HepG2 (cell line): ENCODE data around the gene PAPSS1. TPM values are rescaled to one million over a fixed set of nuclear protein-coding genes. Genes with fewer than 3 reads are reported as not detected.

Experiments
- CHCHD3 ChIP-seq: sonication (generic); formaldehyde crosslinking; IDR thresholded peaks from 2 replicates; pipeline ENCODE4 v1.8.0; 2022; ENCODE audit warnings: mild to moderate bottlenecking, missing genetic modification reagents, moderate library complexity
- CREBL2 ChIP-seq: sonication (generic); formaldehyde crosslinking; IDR thresholded peaks from 2 replicates; pipeline ENCODE4 v1.8.1; 2023; ENCODE audit warnings: missing genetic modification reagents, mild to moderate bottlenecking, borderline replicate concordance
- ETV5 ChIP-seq: IDR thresholded peaks from 2 replicates; pipeline ENCODE4 v1.6.1; 2018; ENCODE audit warnings: missing biosample characterization, missing genetic modification reagents, inconsistent platforms, borderline replicate concordance
- KLF6 ChIP-seq: IDR thresholded peaks from 2 replicates; pipeline ENCODE4 v1.8.0; 2016; ENCODE audit warnings: missing biosample characterization, missing genetic modification reagents
- NCOA1 ChIP-seq: sonication (generic); formaldehyde crosslinking; IDR thresholded peaks from 2 replicates; pipeline ENCODE4 v1.9.0; 2021; ENCODE audit warnings: missing genetic modification reagents
- PHF5A ChIP-seq: IDR thresholded peaks from one replicate; pipeline ENCODE4 v1.6.1; 2018; ENCODE audit warnings: low read depth, missing genetic modification reagents; ENCODE audit not compliant: unreplicated experiment
- RBM39 ChIP-seq: fragments of 200-400 bp; formaldehyde crosslinking; IDR thresholded peaks from one replicate; pipeline ENCODE4 v1.6.1; 2018; ENCODE audit warnings: antibody characterized with exemption, mild to moderate bottlenecking, low read depth, low read length; ENCODE audit not compliant: poor library complexity, severe bottlenecking
- XBP1 ChIP-seq: sonication (generic); formaldehyde crosslinking; IDR thresholded peaks from 2 replicates; pipeline ENCODE4 v1.5.0; 2020; ENCODE audit warnings: missing genetic modification reagents
- ZBTB2 ChIP-seq: sonication (generic); formaldehyde crosslinking; IDR thresholded peaks from 2 replicates; pipeline ENCODE4 v1.8.0; 2022; ENCODE audit warnings: low read depth, missing genetic modification reagents
- ZBTB37 ChIP-seq: sonication (generic); formaldehyde crosslinking; IDR thresholded peaks from 2 replicates; pipeline ENCODE4 v1.4.0; 2020; ENCODE audit warnings: mild to moderate bottlenecking, missing genetic modification reagents
- ZBTB4 ChIP-seq: sonication (generic); formaldehyde crosslinking; IDR thresholded peaks from 2 replicates; pipeline ENCODE4 v1.4.0; 2020; ENCODE audit warnings: missing genetic modification reagents, mild to moderate bottlenecking, borderline replicate concordance
- ZNF138 ChIP-seq: sonication (generic); formaldehyde crosslinking; IDR thresholded peaks from 2 replicates; pipeline ENCODE4 v1.5.0; 2020; ENCODE audit warnings: mild to moderate bottlenecking, low read depth, missing genetic modification reagents
- ZNF281 ChIP-seq: sonication (generic); formaldehyde crosslinking; IDR thresholded peaks from 2 replicates; pipeline ENCODE4 v1.4.0; 2020; ENCODE audit warnings: missing genetic modification reagents, borderline replicate concordance
- ZNF639 ChIP-seq: conservative IDR thresholded peaks from 2 replicates; pipeline ENCODE4 v1.6.1; 2018; ENCODE audit warnings: missing genetic modification reagents
- ZSCAN12 ChIP-seq: sonication (generic); formaldehyde crosslinking; IDR thresholded peaks from 2 replicates; pipeline ENCODE4 v1.9.0; 2021; ENCODE audit warnings: mild to moderate bottlenecking, missing genetic modification reagents
- polyA plus RNA-seq, 8 experiments: library from polyadenylated mRNA; depleted of rRNA in 3 of 8; stranded (reverse) in 7 of 8; unstranded in 1 of 8; fragments of >200 nt; fragmentation: Illumina TruSeq in 4 of 8; extraction: Trizol in 4 of 8; gene quantifications; 2 replicates each; pipeline versions ENCODE4 v1.2.1 to v1.2.3, GENCODE V29; 2011 to 2016; ENCODE audit warnings: low read depth in 4 of 8, missing spikeins in 1 of 8, mixed read lengths in 1 of 8; ENCODE audit not compliant: insufficient read depth in 1 of 8
- total RNA-seq, 5 experiments: library from RNA; depleted of rRNA; stranded (reverse); fragments of >200 nt; fragmentation: Illumina TruSeq; extraction: Trizol; gene quantifications; 2 replicates each; pipeline ENCODE4 v1.2.3, GENCODE V29; 2016; ENCODE audit warnings: low read depth in 1 of 5

The PAPSS1 gene
- total and polyA plus RNA-seq, 2 of the 13 experiments (the other 11 are each of a cell fraction or from before 2014, with no cell fraction given), result 105 to 126 TPM

- TF ChIP-seq ZNF281 (CRISPR knock-in tag) (no peak), PHF5A (no peak), ZNF639 (CRISPR knock-in tag) (no peak), RBM39 (no peak), ZBTB37 (CRISPR knock-in tag) (no peak), ZSCAN12 (CRISPR knock-in tag) (no peak), CREBL2 (CRISPR knock-in tag) (no peak), CHCHD3 (CRISPR knock-in tag) (0 out of 2 replicates have a peak, but pooled peaks have one; percentile 61), KLF6 (CRISPR knock-in tag) (no peak), NCOA1 (CRISPR knock-in tag) (peak; percentile 69; the same call in 1 of the 2 replicates), ZBTB2 (CRISPR knock-in tag) (no peak), ETV5 (CRISPR knock-in tag) (no peak), ZNF138 (CRISPR knock-in tag) (no peak), ZBTB4 (CRISPR knock-in tag) (no peak), XBP1 (CRISPR knock-in tag) (no peak)
These were observed 670 bp downstream of the PAPSS1 start (continued) for GRCh38 chr4:107719207-107719921.
